Activated T-helper 17 cell treated with anti-CD3 and anti-CD28 coated beads, Interleukin-2, amount 50 U/mL, for 72 hours (primary cell): ENCODE data around the gene GDF11. TPM values are rescaled to one million over a fixed set of nuclear protein-coding genes. Genes with fewer than 3 reads are reported as not detected.

Experiments
- total RNA-seq, 2 donors: library from RNA; stranded (reverse); gene quantifications; one replicate each; pipeline ENCODE4 v1.2.3, GENCODE V29; 2022

GDF11 gene
- total RNA-seq, 2 donors from 2014 or later, result 7.4 to 14.1 TPM

Other genes with a start within 250 kb of the GDF11 start
- not detected for gene OR6C4, start 193.5 kb upstream of the GDF11 start, total RNA-seq
- gene OR2AP1, start 170.7 kb upstream of the GDF11 start, total RNA-seq, result under 1 TPM in 1 of 2 donors, not detected in 1; 0.15 TPM
- not detected for gene OR10P1, start 106.2 kb upstream of the GDF11 start, total RNA-seq
- 1 to 10 TPM; 3.2 to 8.7 TPM for gene ITGA7, start 35.2 kb upstream of the GDF11 start, total RNA-seq
- gene BLOC1S1, start 27.1 kb upstream of the GDF11 start, total RNA-seq, result 100 to 1,000 TPM; 104 to 118 TPM
- 10 to 100 TPM; 13.0 to 13.5 TPM for gene RDH5, start 22.7 kb upstream of the GDF11 start, total RNA-seq
- gene CD63, start 14.1 kb upstream of the GDF11 start, total RNA-seq, result 100 to 1,000 TPM; 211 to 237 TPM
- 100 to 1,000 TPM in 1 of 2 donors, 10 to 100 TPM in 1; 63.6 to 103 TPM for gene SARNP, start 74.6 kb downstream of the GDF11 start, total RNA-seq
- 10 to 100 TPM; 26.5 to 40.2 TPM for gene ORMDL2, start 74.9 kb downstream of the GDF11 start, total RNA-seq
- 10 to 100 TPM; 30.7 to 33.0 TPM for gene DNAJC14, start 86.5 kb downstream of the GDF11 start, total RNA-seq
- not detected for gene MMP19, start 99.8 kb downstream of the GDF11 start, total RNA-seq
- gene PYM1, start 184.8 kb downstream of the GDF11 start, total RNA-seq, result 10 to 100 TPM; 23.4 to 35.6 TPM
- 100 to 1,000 TPM; 282 to 502 TPM for gene DGKA, start 188.0 kb downstream of the GDF11 start, total RNA-seq
- 1 to 10 TPM in 1 of 2 donors, under 1 TPM in 1; 0.30 to 2.5 TPM for gene PMEL, start 222.9 kb downstream of the GDF11 start, total RNA-seq
- 100 to 1,000 TPM; 101 to 104 TPM for gene CDK2, start 223.7 kb downstream of the GDF11 start, total RNA-seq
- 10 to 100 TPM; 34.2 to 50.8 TPM for gene RAB5B, start 231.0 kb downstream of the GDF11 start, total RNA-seq